BJ (cell line): ENCODE data around the gene ZNF277. TPM values are rescaled to one million over a fixed set of nuclear protein-coding genes. Genes with fewer than 3 reads are reported as not detected.

Experiments used
- CTCF ChIA-PET: fragments of 350-600 bp; formaldehyde crosslinking; extraction: SDS; loops from one replicate; lab custom pipeline; 2021; ENCODE audit warnings: antibody characterized with exemption, inconsistent platforms; lab: Yijun Ruan, JAX
- POLR2A ChIA-PET: fragments of 300-600 bp; sonication (Branson Sonifier 250); formaldehyde crosslinking; extraction: SDS; loops from one replicate; lab custom pipeline; 2021; ENCODE audit warnings: antibody characterized with exemption; lab: Charles Lee
- DNase-seq: peaks from one replicate; pipeline ENCODE4 v3.0.0-alpha.2; 2011; ENCODE audit warnings: low read depth
- H3K27me3 ChIP-seq: 2 replicates; pipeline ENCODE4 v1.6.0; 2011; ENCODE audit warnings: low read length; ENCODE audit not compliant: control insufficient read depth, insufficient read depth
- H3K36me3 ChIP-seq: 2 replicates; pipeline ENCODE4 v1.5.1; 2011; ENCODE audit warnings: low read length; ENCODE audit not compliant: control insufficient read depth, insufficient read depth
- H3K4me3 ChIP-seq: 2 replicates; pipeline ENCODE4 v1.5.1; 2011; ENCODE audit warnings: low read depth, mild to moderate bottlenecking, control low read depth, low read length
- polyA plus RNA-seq: library from polyadenylated mRNA; depleted of rRNA; stranded (reverse); fragments of >200 nt; gene quantifications from 2 replicates; pipeline ENCODE4 v1.2.3, GENCODE V29; 2011
- TF ChIP-seq, protein P1 (sequence below): IDR thresholded peaks from 2 replicates; pipeline ENCODE4 v1.5.1; 2011; ENCODE audit warnings: low read depth, mild to moderate bottlenecking, control low read depth, inconsistent platforms, low read length, moderate library complexity; ENCODE audit not compliant: insufficient read depth

Gene ZNF277
- polyA plus RNA-seq, 1 experiment, result 10.0 TPM

DNA sequence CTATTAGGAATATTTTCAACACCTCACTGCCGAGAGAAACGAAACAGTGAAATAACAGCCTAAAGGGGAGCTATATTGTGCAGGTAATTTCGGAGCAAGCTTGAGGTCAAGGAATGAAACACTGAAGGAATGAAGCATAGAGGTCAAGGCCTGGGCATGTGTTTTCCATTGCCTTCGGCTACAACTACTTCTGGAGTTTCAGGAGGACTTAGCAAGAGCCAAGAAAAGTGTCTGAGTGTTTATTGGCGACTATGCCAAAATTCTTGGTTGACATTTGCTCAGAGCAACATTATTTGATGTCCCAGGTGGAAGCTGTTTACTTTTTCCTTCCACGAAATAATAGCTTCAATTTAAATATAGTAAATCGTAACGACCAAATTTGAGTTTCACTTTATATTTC lies 154.2 kb downstream of the ZNF277 start:
- DNase-seq, result no peak
- Histone ChIP-seq H3K4me3 (no peak overlapping the region), H3K27me3 (no peaks in the 10 kb centered on the region; the same call in none of the 2 replicates), H3K36me3 (no peaks in the 10 kb centered on the region)
- TF ChIP-seq, protein P1, sequence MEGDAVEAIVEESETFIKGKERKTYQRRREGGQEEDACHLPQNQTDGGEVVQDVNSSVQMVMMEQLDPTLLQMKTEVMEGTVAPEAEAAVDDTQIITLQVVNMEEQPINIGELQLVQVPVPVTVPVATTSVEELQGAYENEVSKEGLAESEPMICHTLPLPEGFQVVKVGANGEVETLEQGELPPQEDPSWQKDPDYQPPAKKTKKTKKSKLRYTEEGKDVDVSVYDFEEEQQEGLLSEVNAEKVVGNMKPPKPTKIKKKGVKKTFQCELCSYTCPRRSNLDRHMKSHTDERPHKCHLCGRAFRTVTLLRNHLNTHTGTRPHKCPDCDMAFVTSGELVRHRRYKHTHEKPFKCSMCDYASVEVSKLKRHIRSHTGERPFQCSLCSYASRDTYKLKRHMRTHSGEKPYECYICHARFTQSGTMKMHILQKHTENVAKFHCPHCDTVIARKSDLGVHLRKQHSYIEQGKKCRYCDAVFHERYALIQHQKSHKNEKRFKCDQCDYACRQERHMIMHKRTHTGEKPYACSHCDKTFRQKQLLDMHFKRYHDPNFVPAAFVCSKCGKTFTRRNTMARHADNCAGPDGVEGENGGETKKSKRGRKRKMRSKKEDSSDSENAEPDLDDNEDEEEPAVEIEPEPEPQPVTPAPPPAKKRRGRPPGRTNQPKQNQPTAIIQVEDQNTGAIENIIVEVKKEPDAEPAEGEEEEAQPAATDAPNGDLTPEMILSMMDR, result no peak
- POLR2A ChIA-PET, result interaction anchor here (0.6 kb wide), 1 partner anchor 156 kb away, joined by 4 read pairs; no protein-coding TSS in a partner anchor
- CTCF ChIA-PET, result no interaction called here

DNA sequence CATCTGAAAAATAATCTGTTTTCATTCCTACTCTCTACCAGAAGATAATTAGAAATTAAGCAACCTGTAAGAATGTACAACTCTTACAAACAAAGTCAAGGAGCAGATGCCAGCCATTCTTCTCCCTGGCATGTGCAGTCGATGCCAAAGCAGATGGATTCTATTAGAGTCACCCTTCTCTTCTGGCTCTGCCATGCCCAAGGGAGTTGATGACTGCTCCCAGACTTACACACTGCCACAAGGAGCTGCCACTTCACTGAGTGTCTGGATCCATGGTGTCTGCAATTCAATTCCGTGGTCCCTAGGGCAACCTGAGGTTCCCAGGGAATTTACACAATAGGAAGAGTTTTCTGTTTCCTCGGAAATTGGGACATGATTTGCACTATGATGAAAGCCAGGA lies 154.7 kb downstream of the ZNF277 start:
- Histone ChIP-seq H3K27me3 (no peaks in the 10 kb centered on the region; the same call in none of the 2 replicates), H3K4me3 (no peak overlapping the region), H3K36me3 (no peaks in the 10 kb centered on the region)
- TF ChIP-seq, protein P1, result no peak
- ChIA-PET POLR2A (no interaction called here), CTCF (no interaction called here)
- no peak for DNase-seq

DNA sequence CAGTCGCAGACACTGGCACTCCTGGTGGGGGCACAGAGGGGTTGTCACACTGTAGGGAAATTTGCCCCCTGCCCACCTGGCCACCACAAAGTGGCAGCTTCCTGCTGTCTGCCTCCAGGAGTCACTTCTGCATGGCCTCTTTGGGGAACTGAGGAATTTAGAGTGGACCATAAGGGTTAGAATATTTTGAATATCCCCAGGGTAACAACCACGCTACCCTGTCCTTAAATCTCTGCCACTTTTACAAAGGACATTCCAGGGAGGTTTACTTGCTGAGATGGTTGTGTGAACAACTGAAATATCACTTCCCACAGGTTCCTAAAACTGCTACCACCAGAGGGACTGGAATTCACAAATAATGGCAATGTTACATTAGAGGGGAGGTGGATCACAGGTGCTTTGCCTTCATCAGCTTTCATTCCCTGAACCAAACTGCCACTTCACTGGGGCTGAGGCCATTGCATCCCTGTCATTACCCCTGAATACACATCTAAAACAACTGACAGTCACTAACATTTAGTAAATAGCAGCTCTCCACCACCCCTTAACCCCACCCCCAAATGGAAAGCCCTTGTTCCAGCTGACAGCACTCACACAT lies 155.7 kb downstream of the ZNF277 start:
- CTCF ChIA-PET, result no interaction called here
- TF ChIP-seq, protein P1, result no peak
- Histone ChIP-seq H3K27me3 (no peaks in the 10 kb centered on the region; the same call in none of the 2 replicates), H3K4me3 (no peak overlapping the region), H3K36me3 (no peaks in the 10 kb centered on the region)
- no peak for DNase-seq
- POLR2A ChIA-PET, result no interaction called here

DNA sequence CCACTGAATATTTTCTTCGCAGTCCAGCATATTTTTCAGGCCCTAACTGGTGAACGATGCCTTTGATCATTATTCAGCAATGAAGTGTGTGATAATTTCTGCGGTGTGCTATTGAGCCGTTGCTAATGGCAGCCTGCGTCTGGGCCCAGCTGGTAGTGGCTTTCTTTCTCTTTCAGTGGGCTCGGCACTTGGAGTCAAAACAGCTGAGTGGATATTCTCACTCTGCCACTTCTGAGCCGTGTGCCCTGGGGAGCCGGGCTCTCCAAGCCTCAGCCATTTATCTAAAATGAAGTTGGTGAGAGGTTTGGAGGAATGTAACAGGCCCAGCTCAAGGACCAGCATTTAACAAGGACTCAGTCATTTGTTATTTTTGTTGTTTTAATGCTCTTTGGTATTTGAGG lies 156.2 kb downstream of the ZNF277 start:
- H3K4me3 ChIP-seq, result no peak overlapping the region
- no peaks in the 10 kb centered on the region for H3K36me3 ChIP-seq
- DNase-seq, result no peak
- no peaks in the 10 kb centered on the region; the same call in none of the 2 replicates for H3K27me3 ChIP-seq
- ChIA-PET POLR2A (no interaction called here), CTCF (no interaction called here)
- TF ChIP-seq, protein P1, result no peak

DNA sequence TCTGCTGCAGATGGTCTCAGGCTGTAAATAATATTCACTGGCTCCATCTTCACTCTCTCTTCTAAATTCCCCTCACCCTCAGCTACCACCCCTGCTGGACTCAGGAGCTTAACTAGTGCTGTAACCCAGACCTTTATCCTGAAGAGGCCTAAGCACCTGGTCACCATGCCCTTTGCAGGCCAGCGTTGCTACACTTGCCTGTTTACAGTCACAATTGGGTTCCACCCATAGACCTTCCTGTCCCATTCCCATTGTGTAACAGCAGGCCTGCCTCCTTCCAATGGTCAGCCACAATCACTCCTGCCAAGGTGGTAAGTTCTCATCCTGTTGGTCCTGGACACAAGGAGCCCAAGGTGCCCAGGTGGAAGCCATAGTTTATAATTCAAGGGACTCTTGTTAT lies 157.9 kb downstream of the ZNF277 start:
- Histone ChIP-seq H3K27me3 (no peaks in the 10 kb centered on the region; the same call in 1 of the 2 replicates), H3K4me3 (no peak overlapping the region), H3K36me3 (no peaks in the 10 kb centered on the region)
- ChIA-PET POLR2A (no interaction called here), CTCF (no interaction called here)
- no peak for DNase-seq
- TF ChIP-seq, protein P1, result no peak
